GM23248 (cell line): ENCODE measurements around the gene HNF1B. TPM values are rescaled to one million over a fixed set of nuclear protein-coding genes. Genes with fewer than 3 reads are reported as not detected.

Source experiments
- DNase-seq: peaks from one replicate; pipeline ENCODE4 v3.0.0-alpha.2; 2015
- H2AFZ ChIP-seq: fragments of 200-600 bp; sonication (generic); 2 replicates; pipeline ENCODE4 v1.6.1; 2016; ENCODE audit warnings: antibody characterized with exemption
- H3F3A ChIP-seq: fragments of 200-600 bp; sonication (generic); 2 replicates; pipeline ENCODE4 v1.6.1; 2016; ENCODE audit warnings: mild to moderate bottlenecking, antibody characterized with exemption, mixed run types; ENCODE audit not compliant: insufficient read depth
- H3K27ac ChIP-seq: fragments of 200-600 bp; sonication (generic); 2 replicates; pipeline ENCODE4 v1.5.1; 2016; ENCODE audit warnings: mild to moderate bottlenecking
- H3K27me3 ChIP-seq: fragments of 200-600 bp; sonication (generic); replicated peaks from 2 replicates; pipeline ENCODE4 v1.6.1; 2016; ENCODE audit warnings: mild to moderate bottlenecking; ENCODE audit not compliant: insufficient read depth
- H3K36me3 ChIP-seq: fragments of 200-600 bp; sonication (generic); 2 replicates; pipeline ENCODE4 v1.6.1; 2016; ENCODE audit warnings: low read depth, mild to moderate bottlenecking
- H3K4me1 ChIP-seq: fragments of 200-600 bp; sonication (generic); 2 replicates; pipeline ENCODE4 v1.6.1; 2016; ENCODE audit warnings: mild to moderate bottlenecking; ENCODE audit not compliant: insufficient read depth
- H3K4me2 ChIP-seq: fragments of 200-600 bp; sonication (generic); one replicate; pipeline ENCODE4 v1.6.1; 2016; ENCODE audit warnings: mild to moderate bottlenecking; ENCODE audit not compliant: unreplicated experiment
- H3K4me3 ChIP-seq: fragments of 200-600 bp; sonication (generic); 2 replicates; pipeline ENCODE4 v1.5.1; 2016; ENCODE audit warnings: mild to moderate bottlenecking
- H3K79me2 ChIP-seq: fragments of 200-600 bp; sonication (generic); 2 replicates; pipeline ENCODE4 v1.6.1; 2016; ENCODE audit warnings: mild to moderate bottlenecking; ENCODE audit not compliant: insufficient read depth
- H3K9ac ChIP-seq: fragments of 200-600 bp; sonication (generic); 2 replicates; pipeline ENCODE4 v1.6.1; 2016; ENCODE audit warnings: mild to moderate bottlenecking
- H3K9me2 ChIP-seq: fragments of 200-600 bp; sonication (generic); 2 replicates; pipeline ENCODE4 v1.6.1; 2016; ENCODE audit warnings: mixed run types, mild to moderate bottlenecking, moderate library complexity; ENCODE audit not compliant: insufficient read depth
- H3K9me3 ChIP-seq: fragments of 200-600 bp; sonication (generic); one replicate; pipeline ENCODE4 v1.6.1; 2017; ENCODE audit warnings: low read depth
- H4K20me1 ChIP-seq: fragments of 200-600 bp; sonication (generic); 2 replicates; pipeline ENCODE4 v1.6.0; 2016; ENCODE audit not compliant: insufficient read depth
- EZH2 ChIP-seq: fragments of 200-600 bp; sonication (generic); IDR thresholded peaks from 2 replicates; pipeline ENCODE4 v1.6.1; 2018; ENCODE audit warnings: antibody characterized with exemption, mild to moderate bottlenecking; ENCODE audit not compliant: insufficient read depth, poor library complexity, severe bottlenecking
- EZH2phosphoT487 ChIP-seq: fragments of 200-600 bp; sonication (generic); IDR thresholded peaks from 2 replicates; pipeline ENCODE4 v1.6.1; 2018; ENCODE audit warnings: antibody characterized with exemption, moderate library complexity, mild to moderate bottlenecking, low read depth; ENCODE audit not compliant: insufficient read depth
- WGBS, 2 experiments: methylation state at CpG; one replicate each; pipeline ENCODE4 v1.1.6; 2015 to 2017; ENCODE audit warnings: low lambda C conversion rate in 2 of 2, low coverage in 1 of 2; ENCODE audit errors: missing lambda C conversion rate in 2 of 2; 5-methylcytosine and 5-hydroxymethylcytosine counted together
- in situ Hi-C: fragments of 300-500 bp; cut with MboI; formaldehyde crosslinking; loops from 2 replicates; pipeline ENCODE4 v1.15.0; 2020
- polyA plus RNA-seq: library from polyadenylated mRNA; unstranded; fragments of >200 nt; fragmentation: Nextera tagmentation; extraction: Ambion mirVana; gene quantifications from 2 replicates; pipeline ENCODE4 v1.2.1, GENCODE V29; 2016
- total RNA-seq: library from RNA; depleted of rRNA; stranded (reverse); fragments of >200 nt; shearing (Covaris generic); gene quantifications from 2 replicates; pipeline ENCODE4 v1.2.3, GENCODE V29; 2014

Gene HNF1B
- total and polyA plus RNA-seq, 2 experiments from 2014 or later: not detected

DNA sequence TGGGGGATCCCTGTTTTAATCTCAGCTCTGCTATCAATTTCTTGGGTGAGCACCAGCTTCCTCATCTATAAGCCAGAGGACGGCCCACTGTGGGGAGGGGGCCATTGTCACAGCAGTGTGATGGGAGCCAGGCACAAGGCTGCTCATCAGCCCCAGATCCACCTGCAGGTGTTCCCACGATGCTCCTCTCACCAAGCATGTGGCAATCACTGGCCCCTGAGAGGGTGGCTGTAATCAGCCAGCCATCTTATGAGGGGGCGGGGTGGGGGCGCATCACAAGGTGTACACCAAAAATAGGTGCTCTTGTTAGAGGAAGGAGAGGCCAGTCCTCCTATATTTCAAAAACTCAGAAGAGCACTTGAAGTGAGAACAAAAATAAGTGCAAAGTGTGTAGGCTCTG lies 31.2 kb downstream of the HNF1B start:
- Histone ChIP-seq H3K9me3 (no peaks in the 10 kb centered on the region), H4K20me1 (no peaks in the 10 kb centered on the region), H3K9ac (no peak overlapping the region), H3K27me3 (peaks cover 18% of the 10 kb centered on the region), H3K79me2 (no peaks in the 10 kb centered on the region), H3K4me1 (peaks cover 17% of the 10 kb centered on the region), H3K4me2 (no peak overlapping the region), H3K27ac (no peak overlapping the region), H3K36me3 (no peaks in the 10 kb centered on the region), H2AFZ (no peak overlapping the region), H3K9me2 (no peaks in the 10 kb centered on the region), H3K4me3 (no peak overlapping the region), H3F3A (peaks cover 3% of the 10 kb centered on the region; the same call in 1 of the 2 replicates)
- in situ Hi-C loops: no loop called here
- TF ChIP-seq EZH2 (no peak), EZH2phosphoT487 (no peak)
- WGBS, 2 experiments: 29 to 32% methylated on average over 4 of the region's 4 CpGs
- no peak for DNase-seq

DNA sequence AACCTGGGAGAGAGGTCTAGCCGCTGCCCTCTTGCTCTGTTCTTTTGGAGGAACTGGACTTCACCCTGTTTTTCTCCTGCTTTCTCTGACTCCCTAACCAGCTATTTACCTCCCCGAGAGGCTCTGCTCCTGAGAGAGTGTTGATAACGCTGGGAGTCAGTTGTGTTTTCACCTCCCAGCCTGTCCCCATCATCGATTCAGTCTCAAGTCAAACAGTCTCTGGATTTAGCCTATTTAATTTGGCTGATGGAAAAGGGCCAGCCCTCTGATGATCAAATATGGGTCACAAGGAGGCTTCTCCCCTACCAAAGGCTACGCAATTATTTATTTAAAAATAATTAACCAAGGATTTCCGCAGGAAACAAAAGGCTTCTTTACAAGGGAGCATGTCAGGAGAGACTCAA lies 31.8 kb downstream of the HNF1B start:
- Histone ChIP-seq H3K4me2 (no peak overlapping the region), H3K79me2 (no peaks in the 10 kb centered on the region), H3K4me1 (peaks cover 15% of the 10 kb centered on the region), H3K27ac (no peak overlapping the region), H3K4me3 (no peak overlapping the region), H3F3A (peaks cover 3% of the 10 kb centered on the region; the same call in 1 of the 2 replicates), H3K27me3 (peaks cover 18% of the 10 kb centered on the region), H3K9ac (no peak overlapping the region), H2AFZ (no peak overlapping the region), H3K9me3 (no peaks in the 10 kb centered on the region), H3K36me3 (no peaks in the 10 kb centered on the region), H4K20me1 (no peaks in the 10 kb centered on the region), H3K9me2 (no peaks in the 10 kb centered on the region)
- in situ Hi-C loops: no loop called here
- no peak for DNase-seq
- 33 to 34% methylated on average over 6 of the region's 6 CpGs for WGBS, 2 experiments
- TF ChIP-seq EZH2phosphoT487: no peak
- no peak for TF ChIP-seq EZH2

GRCh38 chr17:37711113-37711512 lies 33.7 kb downstream of the HNF1B start:
- no peak for TF ChIP-seq EZH2phosphoT487
- no peak for TF ChIP-seq EZH2

DNA sequence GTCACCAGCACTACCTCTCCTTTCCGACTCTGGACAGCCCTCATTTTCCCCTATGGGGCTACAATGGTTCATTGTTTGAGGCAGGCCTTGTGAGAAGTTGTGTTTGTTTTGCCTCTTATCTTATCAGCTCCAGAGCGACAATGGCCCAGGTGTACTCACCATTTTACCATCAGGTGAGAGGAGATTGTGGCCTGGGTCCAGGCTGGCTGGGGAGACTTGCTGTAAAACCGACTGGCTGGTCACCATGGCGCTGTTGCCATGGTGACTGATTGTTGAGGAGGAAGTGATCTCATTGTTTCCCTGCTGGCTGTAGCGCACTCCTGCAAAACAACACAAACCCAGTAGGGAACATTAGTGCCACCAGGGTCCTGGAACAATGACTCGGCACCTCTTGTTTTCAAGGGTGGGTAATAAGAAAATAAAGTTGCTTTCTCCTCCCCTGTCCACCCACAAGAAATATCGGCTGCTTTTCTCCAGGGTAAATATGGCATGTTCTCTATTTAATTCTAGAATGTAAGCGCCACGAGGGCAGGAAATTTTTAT lies 34.4 kb downstream of the HNF1B start:
- in situ Hi-C loops: no loop called here

More at GRCh38 chr17:37711113-37711512, 33.7 kb downstream of the HNF1B start:
- Histone ChIP-seq H3K27me3 (peaks cover 18% of the 10 kb centered on the region), H3K27ac (no peak overlapping the region), H3K9me2 (no peaks in the 10 kb centered on the region), H2AFZ (no peak overlapping the region), H4K20me1 (no peaks in the 10 kb centered on the region), H3F3A (no peaks in the 10 kb centered on the region), H3K9ac (no peak overlapping the region), H3K9me3 (no peaks in the 10 kb centered on the region), H3K79me2 (no peaks in the 10 kb centered on the region), H3K4me3 (no peak overlapping the region), H3K36me3 (no peaks in the 10 kb centered on the region), H3K4me2 (no peak overlapping the region), H3K4me1 (no peaks in the 10 kb centered on the region)
- DNase-seq: no peak
- in situ Hi-C loops: no loop called here
- WGBS, 2 experiments: 44 to 46% methylated on average over 6 of the region's 6 CpGs

More for the DNA sequence above, 34.4 kb downstream of the HNF1B start:
- H3F3A ChIP-seq: no peaks in the 10 kb centered on the region
- no peak for TF ChIP-seq EZH2phosphoT487
- no peak for TF ChIP-seq EZH2
- H3K9me3 ChIP-seq: no peaks in the 10 kb centered on the region
- no peaks in the 10 kb centered on the region for H3K4me1 ChIP-seq
- no peak overlapping the region for H3K4me3 ChIP-seq
- no peak overlapping the region for H2AFZ ChIP-seq
- WGBS, 2 experiments: 58 to 59% methylated on average over 9 of the region's 9 CpGs
- H3K79me2 ChIP-seq: no peaks in the 10 kb centered on the region
- no peaks in the 10 kb centered on the region for H4K20me1 ChIP-seq
- peaks cover 22% of the 10 kb centered on the region for H3K27me3 ChIP-seq
- no peak overlapping the region for H3K27ac ChIP-seq
- peak; percentile 56 for DNase-seq
- no peaks in the 10 kb centered on the region for H3K9me2 ChIP-seq
- H3K4me2 ChIP-seq: no peak overlapping the region
- no peaks in the 10 kb centered on the region for H3K36me3 ChIP-seq
- no peak overlapping the region for H3K9ac ChIP-seq
